KOPT-K1 (cell line): ENCODE results near the gene PSG2.
"Not testable (repeated sequence)": the region's sequence is repeated elsewhere in the genome, so short reads cannot be mapped to it uniquely, and the experiment has no call there.

Experiments used
- H3K27ac ChIP-seq: fragments of 200-600 bp; sonication (generic); 2 replicates; pipeline ENCODE4 v1.5.1; 2016; ENCODE audit warnings: antibody characterized with exemption, mild to moderate bottlenecking, low read depth, low read length; ENCODE audit not compliant: poor library complexity, severe bottlenecking
- H3K36me3 ChIP-seq: fragments of 200-600 bp; sonication (generic); 2 replicates; pipeline ENCODE4 v1.5.1; 2017; ENCODE audit warnings: antibody characterized with exemption, mild to moderate bottlenecking, low read length, moderate library complexity; ENCODE audit not compliant: insufficient read depth
- H3K9me3 ChIP-seq: fragments of 200-600 bp; sonication (generic); 2 replicates; pipeline ENCODE4 v1.5.1; 2017; ENCODE audit warnings: antibody characterized with exemption, low read length, mild to moderate bottlenecking; ENCODE audit not compliant: insufficient read depth, poor library complexity, severe bottlenecking

The PSG2 gene

GRCh38 chr19:43098416-43098815 is 15.9 kb upstream of the PSG2 start:
- not testable (repeated sequence) for H3K9me3 ChIP-seq, H3K36me3 ChIP-seq, H3K27ac ChIP-seq

- H3K27ac ChIP-seq, H3K9me3 ChIP-seq, H3K36me3 ChIP-seq: not testable (repeated sequence)
Measured at GRCh38 chr19:43087702-43088340, 5.3 kb upstream of the PSG2 start.

GRCh38 chr19:43085796-43086530 is 3.5 kb upstream of the PSG2 start:
- H3K36me3 ChIP-seq, H3K9me3 ChIP-seq, H3K27ac ChIP-seq: not testable (repeated sequence)

GRCh38 chr19:43084196-43084832 is 1.8 kb upstream of the PSG2 start:
- not testable (repeated sequence) for H3K27ac ChIP-seq, H3K9me3 ChIP-seq, H3K36me3 ChIP-seq

GRCh38 chr19:43083721-43084120 is 1.2 kb upstream of the PSG2 start:
- H3K27ac ChIP-seq, H3K9me3 ChIP-seq, H3K36me3 ChIP-seq: not testable (repeated sequence)

- no peak overlapping the region for H3K27ac ChIP-seq
- H3K9me3 ChIP-seq, result no peaks in the 10 kb centered on the region
- no peaks in the 10 kb centered on the region for H3K36me3 ChIP-seq
Measured at GRCh38 chr19:43078311-43078710, 4.2 kb downstream of the PSG2 start.

GRCh38 chr19:43077881-43078280 is 4.6 kb downstream of the PSG2 start:
- not testable (repeated sequence) for H3K9me3 ChIP-seq, H3K36me3 ChIP-seq, H3K27ac ChIP-seq

- not testable (repeated sequence) for H3K27ac ChIP-seq, H3K9me3 ChIP-seq
Measured at GRCh38 chr19:43062418-43062817, 20.1 kb downstream of the PSG2 start.

GRCh38 chr19:43061326-43061725 is 21.2 kb downstream of the PSG2 start:
- H3K36me3 ChIP-seq, H3K9me3 ChIP-seq, H3K27ac ChIP-seq: not testable (repeated sequence)

More at GRCh38 chr19:43062418-43062817, 20.1 kb downstream of the PSG2 start:
- H3K36me3 ChIP-seq, result not testable (repeated sequence)

- H3K36me3 ChIP-seq, H3K27ac ChIP-seq, H3K9me3 ChIP-seq: not testable (repeated sequence)
Measured at GRCh38 chr19:43060254-43060653, 22.2 kb downstream of the PSG2 start.

GRCh38 chr19:43059482-43059881 is 23.0 kb downstream of the PSG2 start:
- H3K9me3 ChIP-seq, H3K27ac ChIP-seq: not testable (repeated sequence)

GRCh38 chr19:43058440-43058839 is 24.1 kb downstream of the PSG2 start:
- not testable (repeated sequence) for H3K36me3 ChIP-seq, H3K9me3 ChIP-seq, H3K27ac ChIP-seq

More at GRCh38 chr19:43059482-43059881, 23.0 kb downstream of the PSG2 start:
- not testable (repeated sequence) for H3K36me3 ChIP-seq

GRCh38 chr19:43047966-43048365 is 34.5 kb downstream of the PSG2 start:
- not testable (repeated sequence) for H3K36me3 ChIP-seq, H3K27ac ChIP-seq, H3K9me3 ChIP-seq

GRCh38 chr19:43046578-43046977 is 35.9 kb downstream of the PSG2 start:
- H3K36me3 ChIP-seq, H3K9me3 ChIP-seq, H3K27ac ChIP-seq: not testable (repeated sequence)

- not testable (repeated sequence) for H3K36me3 ChIP-seq, H3K9me3 ChIP-seq, H3K27ac ChIP-seq
Measured at GRCh38 chr19:43043492-43044180, 38.9 kb downstream of the PSG2 start.
